Pulmonary artery endothelial cell (primary cell): Measurements from ENCODE around the gene EFEMP2. TPM values are rescaled to one million over a fixed set of nuclear protein-coding genes. Genes with fewer than 3 reads are reported as not detected.
A peak's percentile ranks its signal among the peaks of the same experiment; 100 is the strongest.

ENCODE experiments used
- DNase-seq: peaks from one replicate; pipeline ENCODE4 v3.0.0-alpha.2; 2011; ENCODE audit warnings: low read depth, low spot score
- total RNA-seq: library from RNA; depleted of rRNA; stranded (reverse); fragments of >200 nt; gene quantifications from 2 replicates; pipeline ENCODE4 v1.2.3, GENCODE V29; 2014

The EFEMP2 gene
- total RNA-seq, 1 donor from 2014 or later = 32.8 TPM

- no peak for DNase-seq
These were observed 45.4 kb downstream of the EFEMP2 start for GRCh38 chr11:65826984-65827735.

GRCh38 chr11:65822776-65823528, 49.6 kb downstream of the EFEMP2 start:
- DNase-seq = no peak

GRCh38 chr11:65821107-65821506, 51.5 kb downstream of the EFEMP2 start:
- DNase-seq = no peak

- DNase-seq = peak; percentile 35
These were observed 54.5 kb downstream of the EFEMP2 start for GRCh38 chr11:65817835-65818680.

DNA sequence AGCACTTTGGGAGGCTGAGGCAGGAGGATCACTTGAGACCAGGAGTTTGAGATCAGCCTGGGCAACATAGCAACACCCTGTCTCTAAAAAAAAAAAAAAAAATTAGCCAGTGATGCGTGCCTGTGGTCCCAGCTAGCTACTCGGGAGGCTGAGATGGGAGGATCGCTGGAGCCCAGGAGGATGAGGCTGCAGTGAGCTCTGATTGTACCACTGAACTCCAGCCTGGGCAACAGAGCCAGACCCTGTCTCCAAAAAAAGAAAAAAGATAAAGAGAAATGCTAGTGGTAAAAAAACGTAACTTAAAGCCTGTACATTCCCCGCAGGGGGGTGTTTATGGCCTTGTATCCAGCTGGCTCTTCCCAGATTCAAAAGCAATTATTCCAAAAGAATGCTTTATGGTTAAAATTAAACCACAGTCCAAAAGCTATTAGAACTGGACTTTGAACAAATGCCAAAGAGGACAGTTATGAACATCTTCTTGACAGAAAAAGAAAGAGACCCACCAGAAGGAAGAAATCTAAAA, 55.2 kb downstream of the EFEMP2 start:
- DNase-seq = no peak

- no peak for DNase-seq
These were observed 55.9 kb downstream of the EFEMP2 start for GRCh38 chr11:65816696-65817095.

Other genes with a start within 250 kb of the EFEMP2 start
- 45.3 and 63.5 TPM in 2 replicates for gene SIPA1, start 234.7 kb downstream of the EFEMP2 start, total RNA-seq
- 20.0 and 22.5 TPM in 2 replicates for gene RELA, start 209.9 kb downstream of the EFEMP2 start, total RNA-seq
- 35.5 and 37.7 TPM in 2 replicates for gene KAT5, start 160.5 kb downstream of the EFEMP2 start, total RNA-seq
- gene RNASEH2C, start 152.0 kb downstream of the EFEMP2 start, total RNA-seq = 38.1 and 46.3 TPM in 2 replicates
- 7.6 and 8.6 TPM in 2 replicates for gene AP5B1, start 91.8 kb downstream of the EFEMP2 start, total RNA-seq
- gene OVOL1, start 85.7 kb downstream of the EFEMP2 start, total RNA-seq = not detected in 2 replicates
- gene SNX32, start 38.8 kb downstream of the EFEMP2 start, total RNA-seq = 0.14 and 0.79 TPM in 2 replicates
- gene CFL1, start 14.6 kb downstream of the EFEMP2 start, total RNA-seq = 1,363 and 1,402 TPM in 2 replicates
- 50.7 and 52.8 TPM in 2 replicates for gene MUS81, start 12.4 kb downstream of the EFEMP2 start, total RNA-seq
- 0.07 TPM in 1 of 2 replicates, not detected in the other for gene CTSW, start 7.0 kb upstream of the EFEMP2 start, total RNA-seq
- 152 and 229 TPM in 2 replicates for gene FIBP, start 15.7 kb upstream of the EFEMP2 start, total RNA-seq
- 105 and 129 TPM in 2 replicates for gene CCDC85B, start 17.9 kb upstream of the EFEMP2 start, total RNA-seq
- gene FOSL1, start 27.6 kb upstream of the EFEMP2 start, total RNA-seq = 11.5 and 16.4 TPM in 2 replicates
- gene C11orf68, start 46.3 kb upstream of the EFEMP2 start, total RNA-seq = 15.2 and 17.3 TPM in 2 replicates
- 150 and 187 TPM in 2 replicates for gene DRAP1, start 46.6 kb upstream of the EFEMP2 start, total RNA-seq
- not detected in 2 replicates for gene TSGA10IP, start 72.7 kb upstream of the EFEMP2 start, total RNA-seq
- 52.8 and 60.4 TPM in 2 replicates for gene SART1, start 88.9 kb upstream of the EFEMP2 start, total RNA-seq
- 34.0 and 47.6 TPM in 2 replicates for gene EIF1AD, start 129.4 kb upstream of the EFEMP2 start, total RNA-seq
- gene BANF1, start 129.7 kb upstream of the EFEMP2 start, total RNA-seq = 38.8 and 45.2 TPM in 2 replicates
- gene CST6, start 139.2 kb upstream of the EFEMP2 start, total RNA-seq = 0.26 and 0.49 TPM in 2 replicates
- gene CATSPER1, start 153.7 kb upstream of the EFEMP2 start, total RNA-seq = 0.11 and 0.20 TPM in 2 replicates
- 0.07 and 0.14 TPM in 2 replicates for gene GAL3ST3, start 176.4 kb upstream of the EFEMP2 start, total RNA-seq
- 107 and 129 TPM in 2 replicates for gene SF3B2, start 179.6 kb upstream of the EFEMP2 start, total RNA-seq
- 17.5 and 21.9 TPM in 2 replicates for gene PACS1, start 197.5 kb upstream of the EFEMP2 start, total RNA-seq